ENCODE data around the gene CYP4F11. TPM values are rescaled to one million over a fixed set of nuclear protein-coding genes. Genes with fewer than 3 reads are reported as not detected.

Gene CYP4F11
- total and polyA plus RNA-seq, 2 donors (not counting 3 experiments of a cell fraction or from before 2014, with no cell fraction given) = not detected

DNA sequence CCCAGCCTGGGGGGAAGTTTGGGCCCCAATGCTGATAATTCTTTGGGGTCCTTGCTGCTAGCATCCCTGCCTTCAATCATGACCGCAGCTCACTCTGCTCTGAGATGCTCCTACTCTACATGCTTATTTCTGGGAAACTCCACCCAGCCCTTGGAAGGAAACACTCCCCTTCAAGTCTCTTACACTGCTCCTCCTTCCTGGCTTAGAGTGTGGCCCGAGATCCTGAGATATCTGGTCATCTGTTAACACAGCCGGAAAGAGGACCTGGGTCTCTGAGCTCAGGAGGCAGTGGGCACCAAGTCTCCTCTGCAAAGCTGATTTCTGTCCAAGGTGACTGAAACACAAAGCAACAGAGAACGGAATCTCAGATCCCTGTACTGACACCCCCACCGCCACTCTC is 69.5 kb downstream of the CYP4F11 start:
- no peaks in the 10 kb centered on the region for H4K20me1 ChIP-seq (replicated peaks; ENCODE audit: control insufficient read depth, extremely low read depth, insufficient read depth, low read length)
- TF ChIP-seq JUN (IDR thresholded peaks at IDR 0.05; ENCODE audit: borderline replicate concordance, insufficient read depth, insufficient read length, low read depth) = no peak
- TF ChIP-seq, protein P1, sequence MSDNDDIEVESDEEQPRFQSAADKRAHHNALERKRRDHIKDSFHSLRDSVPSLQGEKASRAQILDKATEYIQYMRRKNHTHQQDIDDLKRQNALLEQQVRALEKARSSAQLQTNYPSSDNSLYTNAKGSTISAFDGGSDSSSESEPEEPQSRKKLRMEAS (IDR thresholded peaks at IDR 0.05; ENCODE audit: insufficient read depth, insufficient read length) = no peak
- ChIA-PET POLR2A (no interaction called here), CTCF (no interaction called here)
- no peak overlapping the region for H3K4me3 ChIP-seq (replicated peaks in 1 of 3; ENCODE audit: insufficient read depth in 1 of 3, low read depth in 1 of 3, low read length in 3 of 3)
- no peak overlapping the region for H2AFZ ChIP-seq (ENCODE audit: low read depth, low read length)
- no peaks in the 10 kb centered on the region for H3K79me2 ChIP-seq (ENCODE audit: control insufficient read depth, insufficient read depth, low read length)
- no peak for FAIRE-seq
- no peak overlapping the region for H3K4me2 ChIP-seq (ENCODE audit: insufficient read depth, low read length)
- H3K27me3 ChIP-seq (ENCODE audit: control insufficient read depth in 2 of 2, insufficient read depth in 2 of 2, low read length in 2 of 2) = no peaks in the 10 kb centered on the region
- H3K9ac ChIP-seq (replicated peaks; ENCODE audit: extremely low read depth, insufficient read depth, low read length) = no peak overlapping the region
- H3K9me1 ChIP-seq (replicated peaks; ENCODE audit: control insufficient read depth, extremely low read depth, insufficient read depth, low read length) = no peaks in the 10 kb centered on the region
- no TSS peak for BruUV-seq (replicated peaks)
- no peaks in the 10 kb centered on the region for H3K4me1 ChIP-seq (ENCODE audit: control insufficient read depth, extremely low read depth, insufficient read depth, low read length)
- dilution Hi-C loops (cut with MboI; ENCODE audit: extremely low pct_ligation_motif_present, low sequenced_read_pairs) = no loop called here
- no peak for DNase-seq (ENCODE audit: low read depth, low spot score)
- intact Hi-C loops (cut with micrococcal nuclease) = no loop called here
- no peak overlapping the region for H3K27ac ChIP-seq (ENCODE audit: insufficient read depth, low read depth, low read length)
- H3K36me3 ChIP-seq (ENCODE audit: control insufficient read depth in 2 of 2, extremely low read depth in 1 of 2, insufficient read depth in 2 of 2, low read length in 2 of 2) = no peaks in the 10 kb centered on the region
- no peaks in the 10 kb centered on the region for H3K9me3 ChIP-seq (replicated peaks; ENCODE audit: control insufficient read depth, insufficient read depth, low read length)

DNA sequence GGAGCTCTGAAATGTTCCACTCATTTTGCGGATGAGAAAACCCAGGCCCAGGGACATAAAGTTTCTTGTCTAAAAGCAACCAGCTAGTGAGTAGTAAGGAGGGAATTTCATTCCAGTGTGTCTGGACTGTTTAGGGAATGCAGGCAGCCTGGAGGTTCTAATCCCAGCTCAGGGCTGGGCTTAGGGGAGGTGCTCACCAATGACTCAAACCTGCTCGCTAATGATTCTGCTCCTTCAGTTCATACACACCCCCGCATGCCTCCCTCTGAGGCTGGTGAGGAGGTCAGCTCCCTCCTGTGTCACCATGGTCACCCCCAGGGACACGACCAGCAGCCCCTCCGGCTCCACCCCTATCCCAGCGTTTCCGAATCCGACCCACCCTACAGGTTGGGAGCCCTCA is 71.1 kb downstream of the CYP4F11 start:
- no peaks in the 10 kb centered on the region for H4K20me1 ChIP-seq (replicated peaks; ENCODE audit: control insufficient read depth, extremely low read depth, insufficient read depth, low read length)
- H3K27ac ChIP-seq (ENCODE audit: insufficient read depth, low read depth, low read length) = no peak overlapping the region
- no peaks in the 10 kb centered on the region for H3K9me1 ChIP-seq (replicated peaks; ENCODE audit: control insufficient read depth, extremely low read depth, insufficient read depth, low read length)
- DNase-seq (ENCODE audit: low read depth, low spot score) = no peak
- H3K27me3 ChIP-seq (ENCODE audit: control insufficient read depth in 2 of 2, insufficient read depth in 2 of 2, low read length in 2 of 2) = no peaks in the 10 kb centered on the region
- no peaks in the 10 kb centered on the region for H3K9me3 ChIP-seq (replicated peaks; ENCODE audit: control insufficient read depth, insufficient read depth, low read length)
- no peak for FAIRE-seq
- no peaks in the 10 kb centered on the region for H3K4me1 ChIP-seq (ENCODE audit: control insufficient read depth, extremely low read depth, insufficient read depth, low read length)
- H3K4me2 ChIP-seq (ENCODE audit: insufficient read depth, low read length) = no peak overlapping the region
- H2AFZ ChIP-seq (ENCODE audit: low read depth, low read length) = no peak overlapping the region
- intact Hi-C loops (cut with micrococcal nuclease) = no loop called here
- no peak overlapping the region for H3K9ac ChIP-seq (replicated peaks; ENCODE audit: extremely low read depth, insufficient read depth, low read length)
- no peaks in the 10 kb centered on the region for H3K36me3 ChIP-seq (ENCODE audit: control insufficient read depth in 2 of 2, extremely low read depth in 1 of 2, insufficient read depth in 2 of 2, low read length in 2 of 2)
- no peak overlapping the region for H3K4me3 ChIP-seq (replicated peaks in 1 of 3; ENCODE audit: insufficient read depth in 1 of 3, low read depth in 1 of 3, low read length in 3 of 3)
- no peaks in the 10 kb centered on the region for H3K79me2 ChIP-seq (ENCODE audit: control insufficient read depth, insufficient read depth, low read length)
- no peak for TF ChIP-seq FOS (IDR thresholded peaks at IDR 0.05; ENCODE audit: borderline replicate concordance, insufficient read depth, low read length)
- TF ChIP-seq POLR2A (IDR thresholded peaks at IDR 0.05; ENCODE audit: low read depth, low read length) = no peak
- TF ChIP-seq GATA2 (IDR thresholded peaks at IDR 0.05; ENCODE audit: insufficient read depth, insufficient read length, low read depth, low read length) = no peak
- dilution Hi-C loops (cut with MboI; ENCODE audit: extremely low pct_ligation_motif_present, low sequenced_read_pairs) = no loop called here
- POLR2A ChIA-PET = no interaction called here
- no TSS peak for BruUV-seq (replicated peaks)
- CTCF ChIA-PET = no interaction called here

All from endothelial cell of umbilical vein (primary cell).